GM19043 (cell line): ENCODE results near the gene LEMD1.
"Not testable (repeated sequence)": the region's sequence is repeated elsewhere in the genome, so short reads cannot be mapped to it uniquely, and the experiment has no call there.

ENCODE experiments used
- ATAC-seq: cut with Tn5 transposase; IDR thresholded peaks from one replicate; pipeline ENCODE4 v1.9.1; 2021; ENCODE audit warnings: low read depth; ENCODE audit not compliant: unreplicated experiment

Gene LEMD1

GRCh38 chr1:205447457-205448341, 25.8 kb upstream of the LEMD1 start:
- no peak for ATAC-seq

DNA sequence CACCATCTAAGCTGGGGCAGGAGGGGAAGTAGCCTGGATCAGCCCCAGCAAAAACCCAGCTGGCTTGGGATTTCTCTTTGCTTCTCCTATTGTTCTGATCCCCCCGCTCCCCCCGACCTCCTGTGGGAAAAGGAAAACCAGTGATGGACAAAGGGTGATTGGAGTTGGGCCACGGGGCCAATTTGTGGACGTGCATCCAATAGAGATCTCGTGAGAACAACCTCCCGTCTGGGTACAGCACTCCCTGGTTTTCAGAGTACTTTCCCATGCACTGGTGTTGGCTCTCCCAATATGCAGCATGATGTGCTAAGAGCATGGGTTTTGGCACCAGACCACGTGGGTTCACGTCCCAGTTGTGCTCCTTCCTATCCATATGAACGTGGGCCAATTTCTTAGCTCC, 25.0 kb upstream of the LEMD1 start:
- ATAC-seq: no peak

DNA sequence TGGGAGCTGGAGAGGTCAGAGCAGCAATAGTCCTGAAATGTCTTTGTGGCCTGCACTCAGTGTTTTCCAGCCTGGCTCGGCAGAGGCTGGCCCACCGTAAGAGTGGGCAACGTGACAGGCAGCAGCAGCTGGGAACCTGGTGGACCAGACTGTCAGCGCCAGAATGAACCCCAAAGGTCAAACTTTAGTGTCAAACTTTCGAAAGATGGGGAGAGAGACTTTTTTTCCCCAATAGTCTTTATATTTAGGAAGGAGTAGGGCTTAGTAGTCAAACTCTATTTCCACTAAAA, 23.7 kb upstream of the LEMD1 start:
- ATAC-seq: no peak

GRCh38 chr1:205444931-205445645, 23.2 kb upstream of the LEMD1 start:
- no peak for ATAC-seq

GRCh38 chr1:205444300-205444930, 22.6 kb upstream of the LEMD1 start:
- no peak for ATAC-seq

GRCh38 chr1:205443585-205444299, 21.9 kb upstream of the LEMD1 start:
- ATAC-seq: no peak

- no peak for ATAC-seq
These were observed 20.3 kb upstream of the LEMD1 start for GRCh38 chr1:205442051-205442725.

DNA sequence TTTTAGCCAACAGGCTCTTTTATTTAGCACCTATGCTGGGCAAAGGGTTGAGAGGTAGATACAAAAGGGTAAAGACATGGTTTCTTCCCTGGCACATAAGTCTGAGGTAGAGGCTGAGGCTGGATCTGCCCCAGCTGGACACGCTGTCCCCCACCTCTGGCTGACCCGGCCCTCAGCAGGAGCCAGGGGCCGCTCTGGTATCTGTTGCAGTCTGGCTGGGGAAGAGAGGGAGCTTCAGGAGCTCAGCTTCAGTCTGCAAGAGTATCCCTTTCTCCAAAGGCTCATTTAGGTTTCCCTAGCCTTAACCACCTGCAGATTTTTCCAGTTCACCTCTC, 19.8 kb upstream of the LEMD1 start:
- ATAC-seq: no peak

DNA sequence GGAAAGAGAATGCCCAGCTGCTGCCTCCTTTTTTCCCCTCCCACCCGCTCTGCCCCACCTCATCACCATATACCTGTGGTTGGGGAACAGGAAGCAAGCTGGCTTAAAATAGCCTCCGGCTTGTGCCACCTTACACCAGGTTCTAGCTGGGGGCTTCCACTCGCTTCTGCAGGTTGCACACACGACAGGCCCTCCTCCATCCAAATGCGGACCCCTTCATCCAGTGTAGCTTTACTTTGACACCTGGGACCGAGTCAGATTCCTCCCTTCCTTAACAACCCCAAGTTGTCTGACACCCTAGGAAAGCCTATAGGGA, 19.4 kb upstream of the LEMD1 start:
- ATAC-seq: no peak

DNA sequence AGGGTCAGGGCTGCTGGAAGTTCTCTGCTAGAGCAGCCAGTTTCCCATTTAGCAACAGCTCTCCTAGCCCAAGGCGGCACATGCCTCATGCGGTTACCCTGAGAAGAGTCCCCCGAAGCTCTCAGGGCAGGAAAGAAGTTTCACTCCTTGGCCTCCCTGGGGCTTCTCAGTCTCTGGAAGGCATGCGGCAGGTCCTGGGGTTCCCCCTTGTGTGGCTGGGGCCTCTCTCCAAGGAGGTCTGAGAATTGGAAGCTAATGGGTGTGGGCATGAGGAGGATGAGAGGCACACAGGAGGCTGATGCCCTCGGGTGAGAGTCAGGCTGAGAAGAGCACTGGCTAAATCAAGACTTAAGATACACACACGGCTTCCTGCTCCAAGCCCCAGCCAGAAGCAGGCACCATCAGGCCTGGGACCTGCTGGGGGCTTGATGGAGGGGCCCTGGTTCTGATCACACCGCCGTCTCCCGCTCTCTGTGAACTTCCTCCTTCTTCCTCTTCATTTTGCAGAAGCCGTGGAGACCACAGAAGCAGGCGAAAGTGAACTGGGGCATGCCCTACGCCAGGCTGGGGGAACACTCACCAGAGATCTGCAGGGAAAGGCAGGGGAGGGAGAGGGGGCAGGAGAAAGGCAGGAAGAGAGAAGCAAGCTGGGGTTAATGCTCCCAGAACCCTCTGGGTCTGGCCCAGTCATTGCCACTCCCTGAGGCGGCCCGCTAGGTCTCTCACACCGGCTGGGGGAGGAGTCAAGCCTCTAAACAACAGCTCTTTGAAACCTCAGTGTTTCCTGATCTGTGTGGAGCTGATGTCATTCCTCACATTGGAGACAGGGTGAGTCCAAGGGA, 18.8 kb upstream of the LEMD1 start:
- peak; percentile 54 for ATAC-seq

GRCh38 chr1:205440121-205440475, 18.2 kb upstream of the LEMD1 start:
- no peak for ATAC-seq

- no peak for ATAC-seq
These were observed 16.6 kb upstream of the LEMD1 start for GRCh38 chr1:205438213-205439158.

GRCh38 chr1:205437570-205437969, 15.7 kb upstream of the LEMD1 start:
- ATAC-seq: no peak

GRCh38 chr1:205436776-205437410, 15.0 kb upstream of the LEMD1 start:
- ATAC-seq: no peak

DNA sequence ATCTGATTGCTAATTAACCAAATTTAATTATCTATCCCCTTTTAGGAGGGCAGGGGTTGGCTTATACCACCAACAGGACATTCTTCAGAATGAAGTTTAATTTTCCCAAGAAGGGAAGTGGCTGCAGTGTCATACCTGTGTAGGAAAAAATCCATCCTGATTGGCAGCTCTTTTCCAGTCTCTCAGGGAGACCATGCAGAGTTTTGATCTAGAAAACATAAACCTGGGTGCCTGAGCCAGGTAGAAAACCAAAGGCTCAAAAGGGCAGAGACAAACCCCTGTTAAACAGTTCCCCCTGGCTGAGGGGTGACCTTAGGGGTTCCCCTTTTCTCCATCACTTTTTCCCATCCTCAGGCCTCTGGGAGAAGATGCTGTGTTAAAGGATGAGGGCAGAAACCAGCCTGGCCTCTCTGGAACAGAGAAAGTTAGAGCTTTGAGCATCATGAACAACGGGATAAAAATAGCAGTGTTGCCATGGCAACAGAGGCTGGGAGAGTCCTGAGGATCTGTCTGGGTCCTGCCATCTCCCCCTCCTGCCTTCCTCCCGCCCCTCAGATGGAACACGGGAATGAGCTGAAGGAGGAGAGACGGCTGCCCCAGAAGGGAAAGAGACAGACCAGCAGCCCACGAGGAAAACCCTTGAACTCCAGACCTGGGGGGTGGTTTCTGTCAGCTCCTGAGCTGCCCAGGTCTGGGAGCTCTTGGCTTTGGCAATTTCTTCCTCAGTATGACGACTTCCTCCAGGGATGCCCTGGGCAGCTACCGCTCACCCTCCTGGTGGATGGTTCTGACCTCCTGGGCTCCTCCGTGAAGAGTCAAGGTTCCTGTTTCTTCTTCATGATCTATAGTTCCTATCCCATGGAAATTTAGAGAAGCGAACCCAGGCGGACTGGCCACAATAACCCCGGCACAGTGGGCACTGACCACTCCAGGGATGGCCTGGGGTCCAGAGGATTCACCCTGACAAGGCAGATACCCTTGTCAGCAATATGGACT, 14.0 kb upstream of the LEMD1 start:
- no peak for ATAC-seq

GRCh38 chr1:205434738-205435137, 12.9 kb upstream of the LEMD1 start:
- no peak for ATAC-seq

- not testable (repeated sequence) for ATAC-seq
These were observed 10.8 kb upstream of the LEMD1 start for GRCh38 chr1:205432692-205433091.
